Limb (tissue), 2 donors: Measurements from ENCODE around the gene PLB1.
"Not testable (repeated sequence)": the region's sequence is repeated elsewhere in the genome, so short reads cannot be mapped to it uniquely, and the experiment has no call there.

Source experiments
- DNase-seq, 2 donors: peaks; one replicate each; pipeline ENCODE4 v3.0.0-alpha.2; 2016; ENCODE audit errors: extremely low spot score in 2 of 2

The PLB1 gene

DNA sequence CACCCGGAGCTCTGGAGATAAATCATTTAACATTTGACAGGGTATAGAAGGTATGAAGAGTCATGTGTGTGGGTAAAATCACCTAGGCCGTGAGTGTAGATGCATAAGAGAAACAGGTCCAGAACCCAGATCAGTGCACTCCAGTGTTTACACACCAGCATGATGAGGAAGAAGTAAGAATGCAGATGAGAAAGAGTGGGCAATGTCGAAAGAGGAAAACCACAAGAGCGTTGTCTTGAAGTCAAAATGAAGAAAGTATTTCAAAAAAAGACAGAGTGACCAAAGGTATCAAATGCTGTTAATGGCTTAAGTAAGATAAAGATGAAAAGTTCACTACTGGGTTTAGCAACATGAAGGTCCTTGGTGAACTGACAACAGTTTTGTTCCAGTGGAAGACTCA lies 32.0 kb upstream of the PLB1 start:
- no peak for DNase-seq

DNA sequence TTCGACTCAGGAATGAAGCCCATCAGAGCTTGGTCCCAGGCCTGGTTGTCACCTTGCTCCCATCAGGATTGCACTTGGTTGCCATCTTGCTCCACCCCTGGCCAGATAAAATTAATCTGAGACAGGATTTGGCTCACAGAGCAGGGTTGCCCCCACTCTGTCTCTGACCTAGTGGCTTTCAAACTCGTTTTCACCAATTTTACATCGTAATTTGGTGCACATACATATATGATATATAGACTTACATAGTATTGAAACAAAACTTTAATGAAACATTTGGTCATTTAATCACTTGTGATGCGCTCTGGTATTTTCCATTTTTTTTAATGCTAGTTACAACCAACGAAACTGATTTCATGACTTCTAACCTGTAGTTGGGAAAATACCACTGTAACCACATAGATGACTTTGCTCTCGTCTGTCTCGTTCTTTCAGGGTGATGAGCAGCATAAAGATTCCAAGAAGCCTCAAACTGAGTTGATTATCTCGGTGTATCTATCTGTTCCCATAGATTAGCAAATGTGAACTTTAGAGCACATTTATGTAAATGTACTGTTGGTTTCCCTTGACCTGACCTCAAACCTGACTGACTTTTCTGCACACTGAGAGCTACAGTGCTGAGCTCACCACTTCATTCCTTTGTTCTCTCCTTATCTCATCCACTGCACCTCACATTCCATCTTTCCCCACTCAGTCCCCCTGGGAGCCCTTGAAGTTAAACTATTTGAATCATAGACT lies 30.5 kb upstream of the PLB1 start:
- no peak for DNase-seq

GRCh38 chr2:28469304-28469703 lies 26.6 kb upstream of the PLB1 start:
- no peak for DNase-seq

GRCh38 chr2:28469947-28470535 lies 25.8 kb upstream of the PLB1 start:
- no peak for DNase-seq

DNA sequence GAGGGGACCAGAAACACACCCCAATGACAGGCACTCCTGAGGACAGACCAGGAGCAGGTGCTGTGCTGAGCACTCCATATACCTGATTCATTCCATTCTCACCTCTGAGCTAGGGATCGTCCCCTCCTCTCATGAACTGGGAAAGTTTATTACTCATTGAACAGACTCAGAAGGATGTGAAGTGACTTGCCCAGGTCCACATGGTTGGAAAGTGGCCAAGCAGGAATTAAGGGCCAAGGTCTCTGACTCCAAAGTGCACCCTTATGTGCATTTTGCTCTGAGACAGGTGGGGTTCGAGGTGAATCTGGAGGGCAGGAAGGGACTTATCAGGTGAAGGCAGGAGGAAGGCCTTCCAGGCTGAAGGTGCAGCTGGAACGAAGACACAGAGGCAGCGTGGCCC lies 25.1 kb upstream of the PLB1 start:
- DNase-seq = no peak

DNA sequence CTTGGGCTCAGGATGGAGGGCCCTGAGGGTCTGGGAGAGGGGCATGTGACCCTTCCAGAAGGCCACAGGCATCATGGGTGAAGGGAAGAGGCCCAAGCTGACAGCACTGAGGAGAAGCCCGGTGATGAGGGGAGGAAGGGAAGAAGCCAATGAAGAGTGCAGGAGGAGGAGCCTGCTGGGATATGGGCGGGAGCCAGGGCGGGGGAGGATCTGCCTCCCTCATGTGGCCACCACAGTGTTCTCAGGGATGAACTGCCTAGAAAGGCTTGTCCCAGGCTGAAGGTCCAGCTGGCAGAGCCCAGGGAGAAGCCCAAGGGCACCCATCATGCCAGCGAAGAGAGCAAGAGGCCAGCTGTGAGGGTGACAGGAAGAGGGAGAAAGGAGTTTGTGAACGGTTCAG lies 24.6 kb upstream of the PLB1 start:
- DNase-seq = no peak

- no peak for DNase-seq
Observed at GRCh38 chr2:28471701-28472236, 24.1 kb upstream of the PLB1 start.

DNA sequence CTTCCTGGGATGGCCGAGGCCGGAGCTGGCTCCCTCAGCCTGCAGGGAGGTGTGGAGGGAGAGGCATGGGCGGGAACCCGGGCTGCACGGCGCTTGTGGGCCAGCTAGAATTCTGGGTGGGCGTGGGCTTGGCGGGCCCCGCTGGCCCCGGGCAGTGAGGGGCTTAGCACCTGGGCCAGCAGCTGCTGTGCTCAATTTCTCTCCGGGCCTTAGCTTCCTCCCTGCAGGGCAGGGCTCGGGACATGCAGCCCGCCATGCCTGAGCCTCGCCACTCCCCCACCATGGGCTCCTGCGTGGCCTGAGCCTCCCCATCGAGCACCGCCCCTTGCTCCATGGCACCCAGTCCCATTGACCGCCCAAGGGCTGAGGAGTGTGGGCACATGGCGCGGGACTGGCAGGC lies 23.2 kb upstream of the PLB1 start:
- not testable (repeated sequence) for DNase-seq

GRCh38 chr2:28475088-28475595 lies 20.7 kb upstream of the PLB1 start:
- no peak for DNase-seq

DNA sequence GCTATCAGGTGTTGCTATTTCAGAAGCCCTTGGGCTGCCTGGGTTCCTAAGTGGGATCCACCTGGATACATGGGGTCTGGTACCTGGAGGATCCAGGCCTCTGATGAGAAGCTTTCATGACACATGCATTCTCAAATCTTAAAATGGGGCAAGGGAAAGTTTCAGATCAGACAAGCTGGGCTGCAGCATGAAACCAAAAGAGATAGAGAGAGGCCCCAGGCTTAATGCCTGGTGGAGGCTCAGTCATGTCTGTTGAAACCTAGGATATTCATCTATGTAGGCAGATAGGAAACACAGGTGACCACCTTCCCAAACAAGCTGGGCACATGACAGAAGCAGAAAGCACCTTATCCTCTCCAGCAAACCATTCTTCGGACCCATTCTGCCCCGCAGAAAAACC lies 18.8 kb upstream of the PLB1 start:
- no peak for DNase-seq

- no peak for DNase-seq
Observed at GRCh38 chr2:28477645-28478044, 18.2 kb upstream of the PLB1 start.

DNA sequence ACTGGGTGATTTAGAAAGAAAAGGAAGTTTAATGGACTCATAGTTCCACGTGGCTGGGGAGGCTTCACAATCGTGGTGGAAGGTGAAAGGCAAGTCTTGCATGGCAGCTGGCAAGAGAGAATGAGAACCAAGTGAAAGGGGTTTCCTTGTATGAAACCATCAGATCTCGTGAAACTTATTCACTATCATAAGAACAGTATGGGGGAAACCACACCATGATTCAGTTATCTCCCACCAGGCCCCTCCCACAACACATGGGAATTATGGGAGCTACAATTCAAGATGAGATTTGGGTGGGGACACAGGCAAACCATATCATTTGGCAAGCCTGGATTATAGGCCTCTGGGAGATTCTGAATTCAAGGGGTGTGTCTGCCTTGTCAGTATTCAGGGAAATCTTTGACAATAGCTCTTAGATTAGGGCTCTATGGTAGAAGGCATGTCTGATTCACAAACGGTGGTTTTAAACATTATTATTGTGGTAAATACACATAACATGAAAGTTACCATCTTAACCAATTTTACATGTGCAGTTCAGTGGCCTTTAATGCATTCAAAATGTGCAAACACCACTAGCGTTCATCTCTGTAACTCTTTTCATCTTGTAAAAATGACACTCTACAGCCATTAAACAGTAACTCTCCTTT lies 15.3 kb upstream of the PLB1 start:
- DNase-seq = no peak

GRCh38 chr2:28481905-28482304 lies 14.0 kb upstream of the PLB1 start:
- no peak for DNase-seq

DNA sequence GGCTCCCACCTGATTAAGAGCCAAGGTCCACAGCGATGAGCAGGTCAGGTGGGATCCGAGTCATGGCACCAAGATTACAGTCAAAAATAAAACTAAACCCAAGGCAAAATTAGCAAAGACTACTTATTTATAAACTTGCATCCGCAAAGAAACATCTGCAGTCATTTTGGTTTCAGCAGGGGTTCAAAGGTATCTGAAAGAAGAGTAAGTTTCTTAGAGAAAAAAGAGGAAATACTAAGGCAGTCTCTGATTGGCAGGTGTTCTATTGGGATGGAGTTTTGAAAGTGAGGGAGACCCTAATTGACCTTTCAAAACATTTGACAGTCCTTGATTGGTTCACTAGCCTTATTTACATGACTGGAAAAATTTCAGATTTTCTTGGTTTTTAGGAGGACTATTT lies 11.0 kb upstream of the PLB1 start:
- no peak for DNase-seq

DNA sequence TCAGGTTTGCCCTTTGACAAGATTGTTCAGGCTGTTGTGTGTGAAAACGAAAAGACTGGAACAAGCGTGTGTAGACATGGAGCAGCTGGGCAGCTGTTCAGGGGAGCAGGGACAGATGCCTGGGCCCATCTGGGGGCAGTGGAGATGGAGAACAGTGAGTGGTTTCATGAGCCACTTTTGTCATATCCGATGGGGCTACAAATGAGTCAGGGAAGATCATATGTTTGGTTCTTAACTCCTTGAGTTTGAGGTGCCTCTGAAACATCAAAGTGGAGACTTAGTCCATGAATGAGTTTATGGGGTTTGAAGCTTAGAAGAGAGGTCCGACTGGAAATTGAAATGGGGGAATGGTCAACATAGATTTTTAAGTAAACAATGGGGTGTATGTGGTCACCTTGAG lies 9.3 kb upstream of the PLB1 start:
- no peak for DNase-seq

- DNase-seq = no peak
Observed at GRCh38 chr2:28487258-28487657, 8.6 kb upstream of the PLB1 start.

DNA sequence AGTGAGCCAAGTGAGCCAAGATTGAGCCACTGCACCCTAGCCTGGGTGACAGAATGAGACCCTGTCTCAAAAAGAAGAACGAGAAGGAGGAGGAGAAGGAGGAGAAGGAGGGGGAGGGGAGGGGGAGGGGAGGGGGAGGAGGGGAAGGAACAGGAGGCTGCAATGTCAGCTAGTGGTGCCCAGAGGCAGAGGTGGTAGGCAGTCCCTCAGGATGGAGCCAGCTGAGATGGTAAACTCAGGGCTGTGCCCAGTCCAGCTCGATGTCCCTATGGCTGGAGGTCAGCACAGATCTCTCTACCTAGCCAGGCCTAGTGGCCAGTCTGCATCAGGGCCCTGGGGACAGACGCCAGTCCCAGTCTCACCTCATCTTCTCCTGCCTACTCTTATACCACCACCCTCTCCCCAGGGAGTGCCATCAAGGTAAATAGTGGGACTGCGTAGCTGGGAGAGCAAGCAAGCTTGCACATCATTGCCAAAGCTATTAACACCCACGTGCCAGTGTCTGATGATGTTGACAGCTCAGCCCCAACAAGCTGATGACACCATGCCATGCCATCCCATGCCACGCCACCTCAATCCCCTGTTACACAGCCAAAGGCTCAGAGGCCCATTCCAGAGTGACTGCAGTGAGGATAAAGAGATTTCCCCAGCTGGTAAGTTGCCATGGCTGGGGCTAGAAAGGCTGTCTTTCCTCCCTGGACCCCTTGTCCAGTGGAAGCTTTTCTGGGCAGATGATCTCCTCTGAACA lies 7.6 kb upstream of the PLB1 start:
- DNase-seq = no peak

GRCh38 chr2:28488858-28489575 lies 6.8 kb upstream of the PLB1 start:
- no peak for DNase-seq

GRCh38 chr2:28490558-28490957 lies 5.3 kb upstream of the PLB1 start:
- DNase-seq = no peak

DNA sequence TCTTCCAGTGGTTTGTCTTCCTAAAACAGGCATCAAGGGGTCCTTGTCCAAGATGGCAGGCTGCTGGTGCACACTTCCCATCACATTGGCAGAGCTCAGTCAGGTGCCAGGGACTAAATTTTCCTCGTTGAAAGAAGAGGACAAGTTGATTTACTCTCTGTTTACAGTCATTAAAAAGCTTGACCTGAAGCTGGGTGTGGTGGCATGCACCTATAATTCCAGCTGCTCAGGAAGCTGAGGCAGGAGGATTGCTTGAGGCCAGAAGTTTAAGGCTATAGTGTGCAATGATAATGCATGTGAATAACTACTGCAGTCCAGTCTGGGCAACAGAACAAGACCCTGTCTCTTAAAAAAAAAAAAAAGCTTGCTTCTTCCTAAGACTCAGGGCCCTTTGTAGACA lies 3.6 kb upstream of the PLB1 start:
- DNase-seq = no peak

DNA sequence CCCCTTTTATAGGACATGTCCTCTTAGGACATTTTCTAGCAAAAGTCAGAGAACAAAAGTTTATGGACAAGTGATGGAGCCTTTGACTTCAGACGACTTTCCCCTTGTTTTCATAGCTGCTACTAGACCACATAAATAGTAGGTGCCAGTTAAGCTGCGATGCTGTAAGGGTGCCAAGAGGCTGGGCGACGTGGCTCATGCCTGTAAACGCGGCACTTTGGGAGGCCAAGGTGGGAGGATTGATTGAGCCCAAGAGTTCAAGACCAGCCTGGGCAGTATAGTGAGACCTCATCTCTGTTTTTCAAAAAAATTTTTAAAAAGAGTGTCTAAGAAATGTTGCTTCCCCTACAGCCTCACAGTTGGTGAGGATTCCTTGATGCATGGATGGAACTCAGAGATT lies 2.2 kb upstream of the PLB1 start:
- no peak for DNase-seq
